PFSK-1 (cell line): ENCODE results near the gene PRLH.

Experiments
- FOXP2 ChIP-seq: optimal IDR thresholded peaks from 2 replicates; pipeline ENCODE3; 2011; ENCODE audit warnings: borderline replicate concordance, control low read depth, inconsistent platforms; ENCODE audit not compliant: insufficient read depth; ENCODE audit errors: extremely low read length, extremely low read depth
- POLR2AphosphoS5 ChIP-seq: IDR thresholded peaks from 2 replicates; pipeline ENCODE4 v1.6.1; 2012; ENCODE audit warnings: low read depth, mild to moderate bottlenecking, control low read depth, low read length, moderate library complexity
- REST ChIP-seq, 2 experiments: IDR thresholded peaks; 2 replicates each; pipeline versions ENCODE4 v1.6.1 to v1.8.0; 2011 to 2012; ENCODE audit warnings: low read depth in 2 of 2, low read length in 2 of 2, control low read depth in 1 of 2, inconsistent platforms in 1 of 2, mild to moderate bottlenecking in 1 of 2, moderate library complexity in 1 of 2; ENCODE audit not compliant: insufficient read depth in 1 of 2
- SIN3A ChIP-seq: IDR thresholded peaks from 2 replicates; pipeline ENCODE4 v1.6.1; 2012; ENCODE audit warnings: mild to moderate bottlenecking, low read length, moderate library complexity, borderline replicate concordance; ENCODE audit not compliant: insufficient read depth
- TAF1 ChIP-seq: IDR thresholded peaks from 2 replicates; pipeline ENCODE4 v1.6.1; 2012; ENCODE audit warnings: low read length, control low read depth, borderline replicate concordance; ENCODE audit not compliant: insufficient read depth

Gene PRLH

GRCh38 chr2:237538901-237539300, 27.5 kb upstream of the PRLH start:
- TF ChIP-seq SIN3A (no peak), FOXP2 (no peak), REST (IDR thresholded peaks at IDR 0.05; ENCODE audit: insufficient read depth in 1 of 2, low read depth in 2 of 2, low read length in 2 of 2) (no peak), TAF1 (no peak), POLR2AphosphoS5 (no peak)

DNA sequence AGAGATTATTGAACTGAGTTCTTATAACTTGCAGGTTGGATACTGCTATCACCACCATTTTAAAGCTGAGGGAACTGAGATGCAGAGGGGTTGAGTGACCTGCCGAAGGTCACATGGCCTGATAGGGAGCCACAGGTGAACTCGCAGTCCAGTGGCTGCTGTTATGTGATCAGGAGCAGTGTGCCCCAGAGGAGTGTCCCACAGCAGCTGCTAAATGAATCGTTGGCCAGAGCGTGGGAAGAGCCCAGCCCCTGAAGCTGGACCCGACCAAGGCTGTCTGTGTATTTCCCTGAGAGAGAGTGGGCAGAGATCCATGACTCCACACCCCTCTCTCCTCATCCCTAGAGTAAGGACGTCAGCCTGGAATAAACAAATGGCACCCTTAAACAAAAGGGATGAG, 26.7 kb upstream of the PRLH start:
- no peak for TF ChIP-seq REST (IDR thresholded peaks at IDR 0.05; ENCODE audit: insufficient read depth in 1 of 2, low read depth in 2 of 2, low read length in 2 of 2)
- no peak for TF ChIP-seq SIN3A
- TF ChIP-seq FOXP2 = no peak
- no peak for TF ChIP-seq TAF1
- no peak for TF ChIP-seq POLR2AphosphoS5

DNA sequence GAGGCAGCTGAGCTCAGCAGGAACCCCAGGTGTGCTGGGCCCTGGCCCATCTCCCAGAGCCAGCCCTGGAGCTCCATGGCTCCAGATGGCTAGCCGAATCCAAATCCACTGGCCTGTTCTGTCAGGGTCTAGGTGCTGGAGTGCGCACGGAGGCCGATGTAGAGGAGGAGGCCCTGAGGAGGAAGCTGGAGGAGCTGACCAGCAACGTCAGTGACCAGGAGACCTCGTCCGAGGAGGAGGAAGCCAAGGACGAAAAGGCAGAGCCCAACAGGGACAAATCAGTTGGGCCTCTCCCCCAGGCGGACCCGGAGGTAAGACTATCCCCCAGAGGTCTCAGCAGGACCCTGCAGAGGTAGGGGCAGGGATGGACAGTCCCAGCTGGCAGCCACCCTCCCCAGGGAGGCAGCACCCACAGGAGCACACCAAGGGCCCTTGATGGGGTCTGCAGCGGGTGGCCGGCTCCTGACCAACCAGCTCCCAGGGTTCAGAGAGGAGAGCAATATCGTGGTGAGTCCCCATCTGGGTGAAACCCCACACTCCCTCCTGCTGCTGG, 26.1 kb upstream of the PRLH start:
- TF ChIP-seq SIN3A = no peak
- no peak for TF ChIP-seq TAF1
- no peak for TF ChIP-seq REST (IDR thresholded peaks at IDR 0.05; ENCODE audit: insufficient read depth in 1 of 2, low read depth in 2 of 2, low read length in 2 of 2)
- no peak for TF ChIP-seq POLR2AphosphoS5
- no peak for TF ChIP-seq FOXP2

DNA sequence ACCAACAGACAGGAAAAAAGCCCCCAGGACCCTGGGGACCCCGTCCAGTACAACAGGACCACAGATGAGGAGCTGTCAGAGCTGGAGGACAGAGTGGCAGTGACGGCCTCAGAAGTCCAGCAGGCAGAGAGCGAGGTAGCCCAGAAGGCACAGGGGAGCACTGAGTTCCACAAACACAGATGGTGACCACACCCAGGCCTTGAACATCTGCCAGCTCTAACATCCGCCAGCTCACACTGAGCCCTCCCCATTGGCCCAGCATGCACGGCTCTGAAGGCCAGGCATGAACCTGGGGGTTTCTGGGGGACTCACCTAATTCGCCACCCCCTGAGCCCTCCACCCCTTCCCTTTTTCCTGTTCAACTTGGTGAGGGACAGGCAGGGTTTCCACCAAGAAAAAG, 25.6 kb upstream of the PRLH start:
- no peak for TF ChIP-seq TAF1
- no peak for TF ChIP-seq FOXP2
- TF ChIP-seq SIN3A = no peak
- TF ChIP-seq POLR2AphosphoS5 = no peak
- TF ChIP-seq REST (IDR thresholded peaks at IDR 0.05; ENCODE audit: insufficient read depth in 1 of 2, low read depth in 2 of 2, low read length in 2 of 2) = no peak

DNA sequence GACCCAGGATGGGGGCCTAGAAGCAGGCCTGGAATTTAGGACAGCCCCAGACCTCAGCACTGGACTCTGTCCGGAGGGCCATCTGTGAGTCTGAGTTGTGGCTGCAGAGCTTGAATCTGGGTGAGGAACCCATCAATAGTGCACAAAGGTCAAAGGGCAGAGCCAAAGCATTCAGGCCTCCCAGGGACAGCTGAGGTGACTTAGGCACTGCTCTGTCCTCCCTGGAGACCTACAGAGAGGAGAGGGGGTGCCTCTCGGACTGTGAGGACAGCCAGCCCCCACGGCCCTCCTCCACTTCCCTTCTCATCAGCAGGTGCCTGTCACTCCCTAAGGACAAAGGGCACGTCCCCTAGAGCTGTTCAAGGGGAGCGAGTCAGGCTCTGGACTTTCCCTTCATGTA, 25.1 kb upstream of the PRLH start:
- TF ChIP-seq FOXP2 (no peak), REST (IDR thresholded peaks at IDR 0.05; ENCODE audit: insufficient read depth in 1 of 2, low read depth in 2 of 2, low read length in 2 of 2) (no peak), TAF1 (no peak)
